ENCODE measurements around the gene HOXC9.

Gene HOXC9

DNA sequence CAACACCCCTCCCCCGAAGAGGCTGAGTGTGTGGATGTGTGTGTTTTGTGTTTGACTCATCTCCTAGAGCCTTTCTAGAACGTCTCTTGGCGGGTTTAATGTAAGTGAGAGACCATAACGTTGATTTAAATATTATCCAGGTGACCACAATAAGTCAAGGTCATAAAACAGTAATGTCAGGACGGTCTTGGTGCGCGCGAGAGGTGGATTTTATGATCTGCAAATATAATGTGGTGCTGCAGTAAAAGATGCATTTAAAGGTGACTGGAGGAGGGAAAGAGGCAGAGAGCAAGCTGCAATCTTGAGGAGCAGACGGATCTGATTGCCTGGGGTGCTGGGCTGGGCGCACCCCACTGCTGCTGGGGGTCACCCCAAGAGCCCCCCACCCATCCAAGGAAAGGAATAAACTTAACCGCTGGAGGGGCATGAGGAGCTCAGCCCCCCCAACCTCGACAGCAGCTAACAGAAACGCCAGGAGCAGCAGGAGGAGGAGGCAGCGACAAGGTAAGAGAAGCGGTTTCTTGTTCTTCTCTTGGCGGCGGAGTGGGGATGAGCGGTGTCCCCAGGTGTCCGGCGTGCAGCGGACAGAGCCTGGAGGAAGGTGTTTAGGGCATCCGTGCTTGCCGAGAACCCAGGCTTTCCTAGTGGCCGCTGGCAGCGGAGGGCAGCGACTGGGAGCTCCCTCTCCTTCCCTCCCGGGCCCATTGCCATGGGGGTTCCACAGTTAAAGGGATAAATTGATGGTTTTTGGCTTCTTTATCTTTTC, 9.5 kb upstream of the HOXC9 start:
- TF ChIP-seq, protein P1, sequence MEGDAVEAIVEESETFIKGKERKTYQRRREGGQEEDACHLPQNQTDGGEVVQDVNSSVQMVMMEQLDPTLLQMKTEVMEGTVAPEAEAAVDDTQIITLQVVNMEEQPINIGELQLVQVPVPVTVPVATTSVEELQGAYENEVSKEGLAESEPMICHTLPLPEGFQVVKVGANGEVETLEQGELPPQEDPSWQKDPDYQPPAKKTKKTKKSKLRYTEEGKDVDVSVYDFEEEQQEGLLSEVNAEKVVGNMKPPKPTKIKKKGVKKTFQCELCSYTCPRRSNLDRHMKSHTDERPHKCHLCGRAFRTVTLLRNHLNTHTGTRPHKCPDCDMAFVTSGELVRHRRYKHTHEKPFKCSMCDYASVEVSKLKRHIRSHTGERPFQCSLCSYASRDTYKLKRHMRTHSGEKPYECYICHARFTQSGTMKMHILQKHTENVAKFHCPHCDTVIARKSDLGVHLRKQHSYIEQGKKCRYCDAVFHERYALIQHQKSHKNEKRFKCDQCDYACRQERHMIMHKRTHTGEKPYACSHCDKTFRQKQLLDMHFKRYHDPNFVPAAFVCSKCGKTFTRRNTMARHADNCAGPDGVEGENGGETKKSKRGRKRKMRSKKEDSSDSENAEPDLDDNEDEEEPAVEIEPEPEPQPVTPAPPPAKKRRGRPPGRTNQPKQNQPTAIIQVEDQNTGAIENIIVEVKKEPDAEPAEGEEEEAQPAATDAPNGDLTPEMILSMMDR (IDR thresholded peaks at IDR 0.05; ENCODE audit: low read depth, low read length) = no peak
- no peak for DNase-seq (ENCODE audit: low read depth in 2 of 2)
- H3K4me3 ChIP-seq (replicated peaks in 1 of 2; ENCODE audit: low read depth in 2 of 2, low read length in 2 of 2) = no peak overlapping the region

DNA sequence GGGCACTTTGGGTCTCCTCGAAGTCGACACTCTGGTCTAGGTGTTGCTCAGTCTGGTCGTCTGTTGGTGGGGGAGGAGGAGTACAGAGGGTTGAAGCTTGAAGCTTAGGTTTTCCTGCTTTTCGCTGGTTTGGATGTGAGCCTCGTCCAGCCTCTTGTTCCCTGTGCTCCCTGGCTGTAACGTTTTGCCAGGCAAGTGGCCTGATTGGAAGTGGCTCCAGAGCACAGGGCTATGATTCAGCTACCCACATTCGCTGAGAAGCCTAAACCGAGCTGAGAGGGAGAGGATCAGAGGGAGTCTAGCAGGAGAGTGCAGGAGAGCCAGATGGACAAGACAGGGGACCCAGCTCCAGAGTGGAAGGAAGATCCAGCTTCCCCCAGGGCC, 8.9 kb upstream of the HOXC9 start:
- H3K4me3 ChIP-seq (replicated peaks in 1 of 2; ENCODE audit: low read depth in 2 of 2, low read length in 2 of 2) = no peak overlapping the region
- TF ChIP-seq, protein P1 (IDR thresholded peaks at IDR 0.05; ENCODE audit: low read depth, low read length) = no peak
- no peak for DNase-seq (ENCODE audit: low read depth in 2 of 2)

- no peak overlapping the region for H3K4me3 ChIP-seq (replicated peaks in 1 of 2; ENCODE audit: low read depth in 2 of 2, low read length in 2 of 2)
- TF ChIP-seq, protein P1 (IDR thresholded peaks at IDR 0.05; ENCODE audit: low read depth, low read length) = no peak
- no peak for DNase-seq (ENCODE audit: low read depth in 2 of 2)
These were observed 7.5 kb upstream of the HOXC9 start for GRCh38 chr12:53992377-53992889.

DNA sequence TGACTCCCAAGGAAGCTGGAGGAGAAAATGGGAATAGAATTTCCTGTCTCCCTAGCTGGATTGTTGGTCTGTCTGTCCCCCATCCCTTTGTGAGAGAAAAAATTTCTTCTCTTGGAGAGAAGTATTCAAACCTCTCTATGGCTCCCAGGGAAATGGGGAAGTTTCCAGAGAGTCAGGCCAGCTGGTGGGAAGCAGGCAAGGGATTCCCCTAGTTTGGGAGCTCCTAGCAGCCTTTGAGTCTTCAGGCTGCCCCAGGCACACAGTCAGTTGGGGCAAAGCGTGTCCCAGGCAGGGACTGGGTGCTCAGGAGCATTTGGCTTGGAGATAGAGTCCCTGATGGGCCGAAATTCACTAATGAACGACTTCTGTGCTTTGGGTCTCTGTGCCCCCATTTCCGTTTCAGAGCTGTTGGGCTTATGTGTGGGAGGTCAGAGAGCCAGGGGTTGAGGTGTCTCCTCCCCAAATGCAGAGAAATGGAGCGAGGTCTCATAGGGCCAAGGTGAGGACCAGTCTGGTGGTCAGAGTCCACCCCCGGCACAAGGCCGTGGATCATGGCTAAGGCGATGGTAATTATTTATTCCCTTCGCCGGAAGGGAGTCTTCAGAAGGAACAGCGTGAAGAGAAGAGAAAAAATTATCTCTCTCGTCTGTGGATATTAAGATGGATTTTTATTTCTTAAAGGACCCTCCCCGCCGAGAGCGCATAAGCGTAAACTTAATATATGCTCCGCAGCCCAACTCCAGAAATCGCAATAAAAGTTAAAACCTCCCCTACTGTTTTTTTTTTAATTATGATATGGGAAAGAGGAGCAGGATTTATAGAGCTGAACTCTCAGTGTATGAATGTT, 6.6 kb upstream of the HOXC9 start:
- no peak for DNase-seq (ENCODE audit: low read depth in 2 of 2)
- TF ChIP-seq, protein P1 (IDR thresholded peaks at IDR 0.05; ENCODE audit: low read depth, low read length) = no peak
- no peak overlapping the region for H3K4me3 ChIP-seq (replicated peaks in 1 of 2; ENCODE audit: low read depth in 2 of 2, low read length in 2 of 2)

DNA sequence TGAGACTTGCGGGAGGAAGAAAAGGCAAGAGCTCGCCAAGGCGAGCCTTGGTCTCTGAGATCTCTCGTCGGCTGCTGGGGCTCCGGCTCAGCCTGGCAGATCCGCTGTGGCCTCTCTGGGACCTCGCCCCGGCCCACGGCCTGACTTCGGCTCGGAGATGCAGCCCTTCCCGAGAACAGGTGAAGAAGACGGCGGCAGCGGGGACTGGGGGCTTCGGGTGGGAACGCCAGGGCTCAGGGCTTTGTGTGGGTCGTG, 6.0 kb upstream of the HOXC9 start:
- no peak overlapping the region for H3K4me3 ChIP-seq (replicated peaks in 1 of 2; ENCODE audit: low read depth in 2 of 2, low read length in 2 of 2)
- DNase-seq (ENCODE audit: low read depth in 2 of 2) = no peak
- TF ChIP-seq, protein P1 (IDR thresholded peaks at IDR 0.05; ENCODE audit: low read depth, low read length) = no peak

GRCh38 chr12:53994264-53995001, 5.5 kb upstream of the HOXC9 start:
- no peak for DNase-seq (ENCODE audit: low read depth in 2 of 2)
- H3K4me3 ChIP-seq (replicated peaks in 1 of 2; ENCODE audit: low read depth in 2 of 2, low read length in 2 of 2) = no peak overlapping the region

More at GRCh38 chr12:53994264-53995001, 5.5 kb upstream of the HOXC9 start:
- TF ChIP-seq, protein P1 (IDR thresholded peaks at IDR 0.05; ENCODE audit: low read depth, low read length) = no peak
